Fibroblast of skin of left biceps (primary cell): ENCODE measurements around the gene BSCL2.
"Not testable (repeated sequence)": the region's sequence is repeated elsewhere in the genome, so short reads cannot be mapped to it uniquely, and the experiment has no call there.

Experiments used
- DNase-seq, 2 experiments: peaks; one replicate each; pipeline ENCODE4 v3.0.0-alpha.2; 2013; ENCODE audit warnings: low read depth in 2 of 2

BSCL2 gene

DNA sequence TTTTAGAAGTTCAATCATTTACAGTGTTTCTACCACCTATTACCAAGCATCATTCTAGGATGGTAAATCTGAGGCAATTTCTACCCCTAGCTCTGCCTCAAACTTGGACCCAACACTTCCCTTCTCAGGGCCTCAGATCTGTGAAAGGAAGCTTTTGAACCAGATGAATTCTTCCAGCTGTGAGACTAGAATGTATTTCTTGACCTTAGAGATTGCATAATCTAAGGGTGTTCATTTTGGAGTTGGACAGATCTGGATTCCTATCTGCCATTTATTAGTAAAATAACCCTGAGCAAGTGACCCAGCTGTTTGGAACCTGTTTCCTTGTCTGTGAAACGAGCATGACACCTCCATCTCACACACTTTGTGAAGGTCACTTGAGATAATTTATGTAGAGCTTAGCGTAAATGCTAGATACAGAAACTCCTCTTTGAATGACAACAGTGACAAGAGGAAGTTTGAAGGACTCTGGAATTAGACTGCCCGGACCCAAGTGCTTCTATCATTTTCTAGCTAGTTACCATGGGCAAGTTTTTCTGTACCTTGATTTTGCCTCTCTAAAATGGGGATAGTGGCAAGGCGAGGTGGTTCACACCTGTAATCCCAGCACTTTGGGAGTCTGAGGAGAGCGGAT, 50.3 kb downstream of the BSCL2 start:
- no peak for DNase-seq

DNA sequence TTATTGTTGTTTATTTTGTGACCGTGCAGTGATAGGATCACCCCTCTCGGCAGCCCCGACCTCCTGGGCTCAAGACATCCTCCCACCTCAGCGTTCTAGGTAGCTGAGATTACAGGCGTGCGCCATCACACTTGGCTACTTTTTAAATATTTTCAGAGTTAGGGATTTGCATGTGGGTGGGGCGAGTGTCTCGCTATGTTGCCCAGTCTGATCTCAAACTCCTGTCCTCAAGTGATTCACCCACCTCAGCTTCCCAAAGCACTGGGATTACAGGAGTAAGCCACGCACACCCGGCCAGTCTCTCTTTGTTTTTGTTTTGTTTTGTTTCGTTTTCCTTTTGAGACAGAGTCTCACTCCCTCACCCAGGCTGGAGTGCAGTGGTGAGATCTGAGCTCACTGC, 52.9 kb downstream of the BSCL2 start:
- DNase-seq = no peak

DNA sequence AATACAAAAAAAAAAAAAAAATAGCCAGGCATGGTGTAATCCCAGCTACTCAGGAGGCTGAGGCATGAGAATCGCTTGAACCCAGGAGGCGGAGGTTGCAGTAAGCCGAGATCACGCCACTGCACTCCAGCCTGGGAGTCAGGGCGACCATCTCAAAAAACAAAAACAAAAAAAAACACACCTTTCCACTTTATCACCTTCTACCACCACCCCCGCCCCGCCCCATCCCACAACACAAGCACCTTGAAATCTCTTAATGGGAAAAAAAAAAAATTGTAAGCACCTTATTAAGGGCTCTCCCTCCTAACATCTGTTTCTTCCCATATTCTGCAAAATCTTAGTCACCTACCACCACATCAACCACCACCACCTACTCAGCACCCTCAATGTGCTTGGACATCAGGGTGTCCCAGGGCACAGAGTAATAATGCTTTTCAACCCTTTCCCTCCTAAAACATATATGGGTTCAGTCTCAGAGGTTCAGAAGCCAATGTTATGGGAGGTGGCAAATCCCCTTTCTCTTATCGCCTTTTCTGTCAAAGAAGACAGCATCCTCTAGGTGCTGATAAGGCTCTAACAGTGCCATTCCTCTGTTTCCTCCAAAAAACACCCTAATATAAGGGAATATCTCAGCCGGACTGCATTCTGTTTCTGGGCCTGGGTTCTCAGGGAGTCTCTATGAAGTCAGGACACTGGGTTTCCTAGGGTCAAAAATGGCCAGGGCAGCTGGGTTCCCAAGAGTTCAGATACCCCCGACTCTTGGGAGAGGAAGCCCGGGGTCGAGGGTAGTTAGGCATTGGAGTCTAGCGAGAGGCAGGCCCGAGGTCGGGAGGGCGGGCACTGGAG, 54.8 kb downstream of the BSCL2 start:
- no peak for DNase-seq

DNA sequence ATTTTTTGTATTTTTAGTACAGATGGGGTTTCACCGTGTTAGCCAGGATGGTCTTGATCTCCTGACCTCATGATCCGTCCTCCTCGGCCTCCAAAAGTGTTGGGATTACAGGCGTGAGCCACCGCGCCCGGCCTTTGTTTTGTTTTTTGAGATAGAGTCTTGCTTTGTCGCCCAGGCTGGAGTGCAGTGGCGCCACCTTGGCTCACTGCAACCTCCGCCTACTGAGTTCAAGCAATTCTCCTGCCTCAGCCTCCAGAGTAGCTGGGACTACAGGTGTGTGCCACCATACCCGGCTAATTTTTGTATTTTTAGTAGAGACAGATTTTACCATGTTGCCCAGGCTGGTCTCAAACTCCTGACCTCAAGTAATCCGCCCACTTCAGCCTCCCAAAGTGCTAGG, 56.9 kb downstream of the BSCL2 start:
- DNase-seq = not testable (repeated sequence)

DNA sequence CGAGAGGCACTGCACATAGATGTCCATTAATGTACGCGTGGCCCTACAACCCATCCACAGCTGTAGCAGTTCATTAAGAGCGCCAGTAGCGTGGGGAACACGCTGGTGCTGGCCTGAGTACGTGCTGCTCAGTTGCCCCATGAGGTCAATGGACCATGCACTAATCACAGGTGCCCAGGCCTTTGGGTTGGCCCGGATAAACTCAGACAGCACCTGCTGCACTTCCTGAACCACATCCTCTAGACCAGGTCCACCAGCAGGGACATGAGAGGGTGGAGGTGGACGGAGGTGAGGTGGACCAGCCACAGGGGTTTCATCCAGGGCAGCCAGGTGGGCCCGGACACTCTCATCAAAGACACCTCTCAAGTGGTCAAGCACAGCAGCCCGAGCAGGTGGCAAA, 57.7 kb downstream of the BSCL2 start:
- DNase-seq = no peak

DNA sequence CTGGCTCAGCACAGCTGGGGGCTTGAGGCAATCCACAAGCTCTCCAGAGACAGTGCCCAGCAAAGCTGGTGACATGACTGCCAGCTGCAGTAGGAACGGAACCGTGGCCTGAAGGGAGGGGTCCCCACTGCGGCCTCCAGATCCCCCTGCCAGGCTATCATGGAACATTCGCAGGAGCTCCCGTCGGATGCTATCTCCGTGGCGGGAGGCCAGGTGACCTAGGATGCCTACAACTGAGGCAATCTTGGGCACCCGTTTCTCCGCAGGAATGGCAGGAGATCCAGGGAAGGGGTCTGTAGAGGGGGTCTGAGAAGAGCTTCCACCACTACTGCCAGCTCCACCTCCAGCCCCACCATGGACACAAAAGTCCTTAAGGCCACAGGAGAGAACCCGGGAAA, 58.3 kb downstream of the BSCL2 start:
- DNase-seq = no peak

DNA sequence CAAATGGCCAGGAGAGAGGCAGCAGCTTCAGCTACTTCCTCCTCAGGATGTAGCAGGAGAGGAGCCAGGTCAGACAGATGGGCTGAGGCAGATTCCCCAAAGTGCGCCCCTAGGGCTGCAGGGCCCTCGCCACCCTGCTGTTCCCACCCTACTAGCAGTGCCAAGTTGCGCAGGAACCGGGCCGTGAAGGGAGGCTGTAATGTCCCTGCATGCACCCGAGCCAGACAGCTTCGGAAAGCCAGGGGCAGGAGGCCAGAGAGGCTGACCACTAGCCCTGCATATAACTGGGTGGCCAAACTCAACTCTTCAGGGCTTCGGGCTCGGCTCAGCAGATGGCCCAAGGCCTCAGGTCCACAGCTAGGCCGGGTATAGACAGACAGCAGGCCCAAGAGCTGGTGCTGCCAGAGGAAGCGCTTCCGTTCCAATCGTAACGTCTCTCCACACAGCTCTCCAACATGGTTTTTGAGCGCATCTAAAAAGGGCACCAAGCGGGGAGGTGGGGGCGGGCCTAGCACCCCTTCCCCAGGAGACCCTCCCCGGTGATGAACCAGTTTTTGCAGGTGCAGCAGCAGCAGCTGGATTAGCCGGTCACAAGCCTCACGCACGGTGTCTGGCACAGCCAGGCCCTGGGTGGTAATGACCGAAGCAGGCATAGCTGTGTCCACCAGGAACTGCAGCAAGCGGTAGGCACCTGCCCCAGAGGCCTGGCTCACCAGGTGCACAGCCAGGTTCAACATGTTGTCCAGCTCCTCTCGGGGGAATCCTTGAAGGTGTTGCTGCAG, 58.8 kb downstream of the BSCL2 start:
- DNase-seq = no peak

DNA sequence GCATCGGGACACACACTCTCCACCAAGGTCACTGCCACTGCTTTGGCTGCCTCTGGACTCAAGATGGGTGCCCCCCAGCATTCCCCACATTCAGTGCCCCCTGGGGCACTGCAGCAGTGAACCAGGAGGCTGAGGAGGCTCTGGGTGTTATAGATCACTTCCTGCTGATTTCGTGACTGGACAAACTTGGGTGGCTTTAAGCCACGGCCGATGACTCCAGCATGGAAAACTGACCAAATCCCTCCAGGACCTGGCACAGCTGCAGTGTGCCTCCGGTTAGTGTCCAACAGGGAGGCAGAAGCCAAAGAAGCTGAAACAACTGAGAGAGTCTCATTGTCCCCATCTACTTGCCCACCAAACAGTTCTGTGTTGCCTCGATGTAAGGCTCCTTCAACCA, 59.6 kb downstream of the BSCL2 start:
- DNase-seq = no peak

DNA sequence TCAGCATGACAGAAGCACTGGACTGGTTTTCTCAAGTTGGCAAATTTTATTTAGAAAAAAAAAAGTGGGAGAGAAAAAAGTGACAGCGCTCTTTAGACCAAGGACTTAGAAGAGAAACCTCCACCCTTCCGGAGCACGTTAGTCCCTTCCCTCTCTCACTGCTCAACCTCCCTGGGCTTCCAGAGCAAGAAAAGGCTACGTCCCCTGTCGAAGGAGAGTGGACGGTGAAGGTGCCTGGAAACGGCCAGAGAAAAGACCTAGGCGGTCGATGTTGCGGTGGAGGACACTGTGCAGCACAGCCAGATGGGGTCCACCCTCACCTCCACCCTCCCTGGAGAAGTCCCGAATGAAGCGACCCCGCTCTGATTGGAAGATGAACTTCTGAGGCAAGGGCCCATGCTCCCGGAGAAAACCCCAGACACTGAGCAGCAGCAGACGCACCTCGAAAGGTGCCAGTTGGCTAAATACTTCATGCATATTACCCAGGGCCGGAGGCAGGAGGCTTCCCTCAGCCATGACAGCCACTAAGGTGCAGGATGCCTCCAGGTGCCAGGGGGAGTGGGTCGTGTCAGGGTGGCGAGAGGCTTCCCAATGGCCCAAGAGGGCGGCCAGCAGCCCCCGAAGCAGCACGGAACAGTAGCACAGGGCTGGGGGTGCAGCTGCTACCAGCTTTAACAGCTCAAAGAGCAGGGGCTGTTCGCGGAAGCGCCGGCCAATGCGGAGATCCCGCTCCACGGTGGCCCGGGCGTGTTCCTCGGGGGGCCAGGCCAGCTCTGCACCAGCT, 60.2 kb downstream of the BSCL2 start:
- DNase-seq = no peak

DNA sequence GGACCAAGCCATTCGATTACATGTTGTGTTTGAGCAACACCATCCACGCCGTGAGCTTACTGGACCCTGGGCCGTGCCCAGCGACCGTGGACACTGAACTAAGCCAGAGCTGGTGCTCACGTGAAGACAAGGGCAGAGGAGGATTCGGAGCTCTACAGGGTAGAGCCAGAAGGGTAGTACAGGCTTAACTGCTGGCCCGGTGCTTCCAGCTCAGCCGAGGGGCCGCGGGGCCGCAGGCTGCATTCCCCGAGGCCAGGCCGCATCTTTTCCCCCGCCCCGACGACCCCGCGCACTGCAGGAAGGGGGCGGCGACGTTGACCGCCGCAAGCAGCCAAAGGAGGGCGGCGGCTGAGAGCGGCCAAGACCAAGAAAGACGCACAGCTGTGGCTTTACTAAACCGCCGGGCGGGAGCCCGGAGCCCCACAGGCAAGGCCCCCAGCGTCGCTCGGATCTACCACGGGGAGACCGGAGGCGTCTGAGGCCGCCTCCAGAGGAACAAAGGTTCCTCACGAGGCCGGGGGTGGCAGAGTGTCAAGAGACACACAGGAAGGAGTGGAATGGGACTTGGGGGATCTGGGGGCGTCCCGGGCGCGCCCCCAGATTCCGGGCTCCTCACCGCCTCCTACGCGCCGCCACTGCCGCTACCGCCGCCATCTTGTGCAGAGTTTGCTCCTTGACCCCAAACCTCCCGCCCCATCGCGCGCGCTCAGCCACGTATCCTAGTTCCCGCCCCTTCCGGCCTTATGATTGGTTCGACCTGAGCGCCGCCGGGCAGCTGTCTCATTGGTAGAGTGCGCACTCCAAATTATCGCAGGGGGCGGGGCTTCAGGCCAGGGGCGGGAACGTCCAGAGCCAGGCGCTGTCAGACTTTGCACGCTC, 61.0 kb downstream of the BSCL2 start, which contains the start of gene GANAB:
GANAB (minus strand) TSS at position 668 of the 879 bp plus-strand sequence; CDS start at position 654, 14 bp downstream.
- DNase-seq = peak; percentile 89 to 92

DNA sequence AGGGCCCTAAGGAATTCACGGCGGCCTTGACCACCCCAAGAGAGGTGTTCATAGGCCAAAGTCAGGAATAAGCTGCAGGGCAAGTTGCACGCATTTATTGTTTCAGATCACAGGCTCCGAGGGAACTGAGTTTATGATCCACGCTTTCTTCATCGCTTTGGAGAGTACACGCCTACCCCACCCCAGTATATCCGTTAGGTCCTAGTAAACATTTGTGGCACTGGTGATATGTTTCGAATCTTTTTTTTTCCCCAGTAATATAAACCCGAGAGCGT, 61.6 kb downstream of the BSCL2 start:
- no peak for DNase-seq

DNA sequence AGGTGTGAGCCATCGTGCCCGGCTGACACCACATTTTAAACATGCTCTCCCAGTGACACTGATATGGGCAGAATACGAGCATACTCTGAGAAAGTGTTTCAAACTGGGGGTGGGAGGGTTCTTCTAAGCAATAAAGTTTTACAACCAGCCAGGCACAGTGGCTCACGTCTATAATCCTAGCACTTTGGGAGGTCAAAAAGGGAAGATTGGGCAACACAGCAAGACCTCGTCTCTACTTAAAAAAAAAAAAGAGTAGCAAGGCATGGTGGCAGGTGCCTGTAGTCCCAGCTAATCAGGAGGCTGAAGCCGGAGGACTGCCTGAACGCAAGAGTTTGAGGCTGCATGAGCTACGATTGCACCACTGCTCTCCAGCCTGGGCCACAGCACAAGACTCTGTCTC, 63.0 kb downstream of the BSCL2 start:
- DNase-seq = no peak
